K562 (cell line): ENCODE data around the gene OOSP4A. TPM values are rescaled to one million over a fixed set of nuclear protein-coding genes. Genes with fewer than 3 reads are reported as not detected.

Experiments used
- ASH1L ChIP-seq: fragments of 450-650 bp; IDR thresholded peaks from 2 replicates; pipeline ENCODE4 v1.6.1; 2018; ENCODE audit warnings: borderline replicate concordance, mild to moderate bottlenecking, low read depth; ENCODE audit not compliant: partially characterized antibody
- ATF3 ChIP-seq, 2 experiments: fragments of 450-650 bp in 1 of 2; sonication (generic) in 1 of 2; formaldehyde crosslinking in 1 of 2; IDR thresholded peaks in 1 of 2; conservative IDR thresholded peaks in 1 of 2; 2 replicates each; pipeline versions ENCODE4 v1.6.1 to v1.8.1; 2016 to 2023; ENCODE audit warnings: mild to moderate bottlenecking in 2 of 2, moderate library complexity in 2 of 2, inconsistent platforms in 1 of 2, missing genetic modification reagents in 1 of 2
- CBX2 ChIP-seq: fragments of 200-600 bp; sonication (generic); IDR thresholded peaks from one replicate; pipeline ENCODE4 v1.6.1; 2012; ENCODE audit warnings: mild to moderate bottlenecking, low read length, inconsistent platforms; ENCODE audit not compliant: insufficient read depth, poor library complexity, severe bottlenecking
- CBX3 ChIP-seq, 2 experiments: IDR thresholded peaks; 1 replicate in 1 of 2; 2 replicates in 1 of 2; pipeline ENCODE4 v1.6.1; 2012; ENCODE audit warnings: inconsistent platforms in 2 of 2, low read length in 2 of 2, borderline replicate concordance in 1 of 2, control low read depth in 1 of 2
- RBM34 ChIP-seq: fragments of 200-400 bp; formaldehyde crosslinking; IDR thresholded peaks from 2 replicates; pipeline ENCODE4 v1.6.1; 2018; ENCODE audit warnings: low read length, borderline replicate concordance; ENCODE audit not compliant: insufficient read depth
- TRIM25 ChIP-seq: fragments of 450-650 bp; IDR thresholded peaks from 2 replicates; pipeline ENCODE4 v1.7.0; 2016; ENCODE audit warnings: borderline replicate concordance
- ZNF592 ChIP-seq: fragments of 450-650 bp; IDR thresholded peaks from 2 replicates; pipeline ENCODE4 v1.6.1; 2017; ENCODE audit warnings: antibody characterized with exemption, mild to moderate bottlenecking
- polyA plus RNA-seq, 8 experiments: library from polyadenylated mRNA; depleted of rRNA in 4 of 8; stranded (reverse) in 5 of 8; unstranded in 3 of 8; fragments of >200 nt; fragmentation: Nextera tagmentation in 2 of 8; fragmentation: Illumina TruSeq in 1 of 8; extraction: Ambion mirVana in 2 of 8; extraction: Trizol in 1 of 8; gene quantifications; 2 replicates each; pipeline versions ENCODE4 v1.2.1 to v1.2.3, GENCODE V29; 2011 to 2014; ENCODE audit warnings: inconsistent platforms in 1 of 8, missing spikeins in 1 of 8
- total RNA-seq, 7 experiments: library from RNA; depleted of rRNA in 6 of 7; stranded (reverse); fragments of >200 nt in 6 of 7; fragmentation: Illumina TruSeq in 2 of 7; extraction: Trizol in 2 of 7; gene quantifications; 2 replicates each; pipeline versions ENCODE4 v1.2.1 to v1.2.3, GENCODE V29; 2011 to 2021; ENCODE audit warnings: low replicate concordance in 1 of 7

Gene OOSP4A
- total and polyA plus RNA-seq, 9 of the 15 experiments (the other 6 are each of a cell fraction or from before 2014, with no cell fraction given): 0.40 to 2.4 (median 0.74) TPM; not detected in 2

- TF ChIP-seq TRIM25 (no peak), RBM34 (no peak), ZNF592 (no peak), ASH1L (no peak), CBX2 (no peak), CBX3 (IDR thresholded peaks at IDR 0.05; ENCODE audit: borderline replicate concordance in 1 of 2, low read length in 2 of 2) (no peak), ATF3 (IDR thresholded peaks at IDR 0.05) (peak; percentile 64; the same call in 1 of the 2 replicates), ATF3 (CRISPR knock-in tag; conservative IDR thresholded peaks at IDR 0.05) (no peak)
Observed at GRCh38 chr11:59918480-59918879, 45.4 kb upstream of the OOSP4A start (continued).
